ENCODE measurements around the gene UCP2. TPM values are rescaled to one million over a fixed set of nuclear protein-coding genes. Genes with fewer than 3 reads are reported as not detected.

Gene UCP2
- total and polyA plus RNA-seq, 2 experiments from 2014 or later = 60.1 to 76.9 TPM

GRCh38 chr11:74002832-74003231 is 20.2 kb upstream of the UCP2 start:
- ATAC-seq = no peak
- Histone ChIP-seq H4K20me1 (replicated peaks; ENCODE audit: insufficient read depth) (no peaks in the 10 kb centered on the region), H3K4me1 (ENCODE audit: insufficient read depth) (no peaks in the 10 kb centered on the region), H3F3A (replicated peaks; ENCODE audit: low read depth) (no peaks in the 10 kb centered on the region), H3K4me3 (no peak overlapping the region), H3K36me3 (ENCODE audit: insufficient read depth) (no peaks in the 10 kb centered on the region), H3K27me3 (ENCODE audit: insufficient read depth) (no peaks in the 10 kb centered on the region), H3K27ac (ENCODE audit: low read depth) (no peak overlapping the region), H3K79me2 (replicated peaks; ENCODE audit: insufficient read depth) (no peaks in the 10 kb centered on the region), H3K4me2 (no peak overlapping the region), H3K9me2 (ENCODE audit: insufficient read depth) (no peaks in the 10 kb centered on the region), H2AFZ (no peak overlapping the region)
- H3K4me3 Mint-ChIP-seq = no peak overlapping the region
- no peak overlapping the region for H3K27ac Mint-ChIP-seq
- TF ChIP-seq STAT1 (IDR thresholded peaks at IDR 0.05; ENCODE audit: unreplicated experiment) (no peak), ZNF462 (CRISPR knock-in tag; IDR thresholded peaks at IDR 0.05) (no peak), NANOG (IDR thresholded peaks at IDR 0.05; ENCODE audit: borderline replicate concordance) (no peak), JUNB (IDR thresholded peaks at IDR 0.05; ENCODE audit: unreplicated experiment) (no peak), ZNF331 (CRISPR knock-in tag; IDR thresholded peaks at IDR 0.05; ENCODE audit: low read depth) (no peak), CREB1 (CRISPR knock-in tag; IDR thresholded peaks at IDR 0.05; ENCODE audit: low read depth) (no peak), ZNF114 (CRISPR knock-in tag; IDR thresholded peaks at IDR 0.05) (no peak), CTCF (conservative IDR thresholded peaks at IDR 0.05; ENCODE audit: low read depth in 2 of 2) (no peak)
- no peak for DNase-seq (ENCODE audit: low spot score)
- H3K36me3 Mint-ChIP-seq (ENCODE audit: low read depth) = no peaks in the 10 kb centered on the region; the same call in 2 of the 3 replicates
- peaks cover 13% of the 10 kb centered on the region; the same call in 2 of the 3 replicates for H3K4me1 Mint-ChIP-seq
- H3K9me3 Mint-ChIP-seq = no peaks in the 10 kb centered on the region
- peaks cover 5% of the 10 kb centered on the region for H3K27me3 Mint-ChIP-seq (ENCODE audit: insufficient read depth, low read depth, poor library complexity)

Measured in GM23338 (cell line).